Keratinocyte (primary cell): ENCODE results near the gene ESRRB.

Experiments used
- EZH2 ChIP-seq: IDR thresholded peaks from one replicate; pipeline ENCODE4 v1.6.1; 2012; ENCODE audit warnings: inconsistent platforms, mild to moderate bottlenecking, low read length, moderate library complexity
- TF ChIP-seq, protein P1 (sequence below), 3 experiments: IDR thresholded peaks in 1 of 3; conservative IDR thresholded peaks in 1 of 3; optimal IDR thresholded peaks in 1 of 3; 2 replicates in 2 of 3; 3 replicates in 1 of 3; pipeline versions ENCODE3 to v1.5.1; 2011; ENCODE audit warnings: low read length in 3 of 3, mild to moderate bottlenecking in 3 of 3, moderate library complexity in 2 of 3, control low read depth in 1 of 3, inconsistent platforms in 1 of 3; ENCODE audit not compliant: insufficient read depth in 2 of 3; ENCODE audit errors: extremely low read depth in 1 of 3

DNA sequence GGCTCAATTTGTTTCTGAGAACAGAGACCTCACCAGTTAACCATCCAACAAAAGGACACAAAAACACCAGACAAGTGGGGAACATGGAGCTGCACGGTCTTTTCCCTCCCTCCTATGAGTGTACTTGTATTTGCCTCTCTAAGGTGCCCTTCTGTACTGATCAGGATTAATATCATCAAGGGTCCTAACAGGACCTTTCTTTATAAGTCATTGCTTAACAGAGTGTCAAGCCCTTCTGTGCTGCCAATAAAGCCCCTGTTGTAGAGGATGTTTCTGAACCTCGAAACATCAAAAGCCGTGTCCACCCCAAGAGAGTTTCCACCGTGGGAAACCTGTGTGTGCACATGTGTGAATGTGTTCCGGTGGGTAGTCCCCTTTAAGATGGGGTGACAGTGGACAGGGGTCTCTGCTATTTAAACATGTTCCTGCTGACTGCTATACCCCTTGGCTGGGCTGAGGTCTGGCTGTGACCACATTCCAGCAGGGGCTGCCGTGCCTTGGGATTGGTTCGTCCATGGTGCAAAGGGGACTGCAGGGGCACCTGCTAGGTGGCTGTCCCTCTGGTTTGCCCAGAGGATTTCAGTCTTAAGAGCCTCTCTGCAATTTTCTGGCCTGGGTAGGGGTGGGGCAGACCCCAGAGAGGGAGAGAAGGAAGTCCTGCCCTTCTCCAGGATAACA is 6.0 kb downstream of the ESRRB start:
- TF ChIP-seq, protein P1, sequence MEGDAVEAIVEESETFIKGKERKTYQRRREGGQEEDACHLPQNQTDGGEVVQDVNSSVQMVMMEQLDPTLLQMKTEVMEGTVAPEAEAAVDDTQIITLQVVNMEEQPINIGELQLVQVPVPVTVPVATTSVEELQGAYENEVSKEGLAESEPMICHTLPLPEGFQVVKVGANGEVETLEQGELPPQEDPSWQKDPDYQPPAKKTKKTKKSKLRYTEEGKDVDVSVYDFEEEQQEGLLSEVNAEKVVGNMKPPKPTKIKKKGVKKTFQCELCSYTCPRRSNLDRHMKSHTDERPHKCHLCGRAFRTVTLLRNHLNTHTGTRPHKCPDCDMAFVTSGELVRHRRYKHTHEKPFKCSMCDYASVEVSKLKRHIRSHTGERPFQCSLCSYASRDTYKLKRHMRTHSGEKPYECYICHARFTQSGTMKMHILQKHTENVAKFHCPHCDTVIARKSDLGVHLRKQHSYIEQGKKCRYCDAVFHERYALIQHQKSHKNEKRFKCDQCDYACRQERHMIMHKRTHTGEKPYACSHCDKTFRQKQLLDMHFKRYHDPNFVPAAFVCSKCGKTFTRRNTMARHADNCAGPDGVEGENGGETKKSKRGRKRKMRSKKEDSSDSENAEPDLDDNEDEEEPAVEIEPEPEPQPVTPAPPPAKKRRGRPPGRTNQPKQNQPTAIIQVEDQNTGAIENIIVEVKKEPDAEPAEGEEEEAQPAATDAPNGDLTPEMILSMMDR (optimal IDR thresholded peaks at IDR 0.05 in 1 of 3, IDR thresholded peaks at IDR 0.05 in 1 of 3, conservative IDR thresholded peaks at IDR 0.05 in 1 of 3; ENCODE audit: extremely low read depth in 1 of 3, insufficient read depth in 2 of 3, low read length in 3 of 3), result no peak
- TF ChIP-seq EZH2, result no peak
